HCT116 (cell line): Measurements from ENCODE around the gene UNK.

Experiments
- EGR1 ChIP-seq: IDR thresholded peaks from 2 replicates; pipeline ENCODE4 v1.6.1; 2012; ENCODE audit warnings: low read depth
- EZH2 ChIP-seq: fragments of 200-600 bp; sonication (generic); IDR thresholded peaks from 2 replicates; pipeline ENCODE4 v1.6.1; 2017; ENCODE audit warnings: antibody characterized with exemption, mixed run types
- EZH2phosphoT487 ChIP-seq: fragments of 200-600 bp; IDR thresholded peaks from 2 replicates; pipeline ENCODE4 v1.6.1; 2018; ENCODE audit warnings: antibody characterized with exemption, borderline replicate concordance
- JUND ChIP-seq: IDR thresholded peaks from 2 replicates; pipeline ENCODE4 v1.6.1; 2012
- POLR2A ChIP-seq: IDR thresholded peaks from 2 replicates; pipeline ENCODE4 v1.7.0; 2011; ENCODE audit warnings: borderline replicate concordance; ENCODE audit not compliant: insufficient read depth, insufficient read length; ENCODE audit errors: extremely low read depth
- POLR2AphosphoS5 ChIP-seq: IDR thresholded peaks from 2 replicates; pipeline ENCODE4 v1.6.1; 2011; ENCODE audit warnings: mild to moderate bottlenecking, low read depth, low read length, moderate library complexity
- RAD21 ChIP-seq: IDR thresholded peaks from 2 replicates; pipeline ENCODE4 v1.6.1; 2012; ENCODE audit warnings: low read depth, mild to moderate bottlenecking
- SIN3A ChIP-seq: IDR thresholded peaks from 2 replicates; pipeline ENCODE4 v1.6.1; 2012; ENCODE audit warnings: low read depth
- SRF ChIP-seq: IDR thresholded peaks from 2 replicates; pipeline ENCODE4 v1.6.1; 2012; ENCODE audit warnings: low read depth
- YY1 ChIP-seq: IDR thresholded peaks from 2 replicates; pipeline ENCODE4 v1.6.1; 2011; ENCODE audit warnings: low read length, low read depth, moderate library complexity, mild to moderate bottlenecking; ENCODE audit not compliant: insufficient replicate concordance; ENCODE audit errors: extremely low read depth
- ZNF274 ChIP-seq: fragments of 200-500 bp; sonication (Bioruptor generic); IDR thresholded peaks from 2 replicates; pipeline ENCODE4 v1.6.1; 2014; ENCODE audit warnings: mild to moderate bottlenecking, low read depth, low read length, inconsistent platforms
- TF ChIP-seq, protein P1 (sequence below), 3 experiments: fragments of 200-600 bp in 1 of 3; sonication (generic) in 1 of 3; IDR thresholded peaks in 2 of 3; conservative IDR thresholded peaks in 1 of 3; 2 replicates each; pipeline ENCODE4 v1.5.1; 2012 to 2017; ENCODE audit warnings: low read depth in 2 of 3, low read length in 2 of 3, antibody characterized with exemption in 1 of 3, borderline replicate concordance in 1 of 3, control low read depth in 1 of 3, mild to moderate bottlenecking in 1 of 3, mixed read lengths in 1 of 3, mixed run types in 1 of 3, moderate library complexity in 1 of 3; ENCODE audit not compliant: insufficient read depth in 1 of 3

DNA sequence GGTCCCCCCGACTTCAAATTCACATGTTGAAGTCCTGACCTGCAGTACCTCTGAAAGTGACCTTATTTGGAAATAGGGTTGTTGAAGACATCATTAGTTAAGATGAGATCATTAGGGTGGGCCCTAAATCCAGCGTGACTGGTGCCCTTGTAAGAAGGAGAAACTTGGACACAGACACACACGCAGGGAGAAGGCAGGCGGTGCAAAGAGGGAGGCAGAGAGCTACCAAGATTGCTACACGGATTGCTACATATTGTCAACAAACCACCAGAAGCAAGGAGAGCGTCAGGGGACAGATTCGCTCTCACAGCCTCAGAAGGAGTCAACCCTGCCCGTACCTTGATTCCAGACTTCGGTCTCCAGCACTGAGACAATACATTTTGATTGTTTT is 77.3 kb downstream of the UNK start:
- TF ChIP-seq, protein P1, sequence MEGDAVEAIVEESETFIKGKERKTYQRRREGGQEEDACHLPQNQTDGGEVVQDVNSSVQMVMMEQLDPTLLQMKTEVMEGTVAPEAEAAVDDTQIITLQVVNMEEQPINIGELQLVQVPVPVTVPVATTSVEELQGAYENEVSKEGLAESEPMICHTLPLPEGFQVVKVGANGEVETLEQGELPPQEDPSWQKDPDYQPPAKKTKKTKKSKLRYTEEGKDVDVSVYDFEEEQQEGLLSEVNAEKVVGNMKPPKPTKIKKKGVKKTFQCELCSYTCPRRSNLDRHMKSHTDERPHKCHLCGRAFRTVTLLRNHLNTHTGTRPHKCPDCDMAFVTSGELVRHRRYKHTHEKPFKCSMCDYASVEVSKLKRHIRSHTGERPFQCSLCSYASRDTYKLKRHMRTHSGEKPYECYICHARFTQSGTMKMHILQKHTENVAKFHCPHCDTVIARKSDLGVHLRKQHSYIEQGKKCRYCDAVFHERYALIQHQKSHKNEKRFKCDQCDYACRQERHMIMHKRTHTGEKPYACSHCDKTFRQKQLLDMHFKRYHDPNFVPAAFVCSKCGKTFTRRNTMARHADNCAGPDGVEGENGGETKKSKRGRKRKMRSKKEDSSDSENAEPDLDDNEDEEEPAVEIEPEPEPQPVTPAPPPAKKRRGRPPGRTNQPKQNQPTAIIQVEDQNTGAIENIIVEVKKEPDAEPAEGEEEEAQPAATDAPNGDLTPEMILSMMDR (IDR thresholded peaks at IDR 0.05 in 2 of 3, conservative IDR thresholded peaks at IDR 0.05 in 1 of 3; ENCODE audit: borderline replicate concordance in 1 of 3, insufficient read depth in 1 of 3, low read depth in 2 of 3, low read length in 2 of 3) = no peak
- TF ChIP-seq JUND = no peak
- TF ChIP-seq EZH2 = no peak
- TF ChIP-seq ZNF274 = no peak
- TF ChIP-seq POLR2A = no peak
- no peak for TF ChIP-seq EGR1
- TF ChIP-seq EZH2phosphoT487 = no peak
- TF ChIP-seq POLR2AphosphoS5 = no peak
- TF ChIP-seq RAD21 = no peak
- no peak for TF ChIP-seq SRF
- TF ChIP-seq SIN3A = no peak
- no peak for TF ChIP-seq YY1
